NCI-H2081 treated with DMSO at 0.1 percent for 48 hours (cell line): Measurements from ENCODE around the gene GNAZ.

Experiments
- DNase-seq: peaks from one replicate; lab custom pipeline; 2025; lab: John Stamatoyannopoulos, UW

GNAZ gene

GRCh38 chr22:23064381-23065068, 5.8 kb upstream of the GNAZ start:
- no peak for DNase-seq

DNA sequence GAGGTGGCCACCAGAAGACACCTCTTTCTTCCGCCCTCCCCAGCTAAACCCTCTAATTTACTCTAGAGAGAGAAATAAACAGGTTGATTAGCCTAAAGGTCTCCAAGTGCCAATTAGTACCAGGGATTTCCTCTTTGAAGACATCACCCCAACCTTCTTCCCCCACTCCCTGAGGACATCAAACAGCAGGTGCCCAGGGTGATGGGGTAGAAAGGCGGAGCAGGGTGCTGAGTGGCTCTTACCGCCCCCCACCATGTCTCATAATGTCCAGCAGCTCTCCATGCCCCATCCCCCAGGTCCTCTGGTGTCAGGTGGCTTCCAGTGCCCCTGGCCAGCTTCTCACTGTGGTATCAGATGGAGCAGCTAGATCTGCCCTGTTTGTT, 5.3 kb upstream of the GNAZ start:
- no peak for DNase-seq

DNA sequence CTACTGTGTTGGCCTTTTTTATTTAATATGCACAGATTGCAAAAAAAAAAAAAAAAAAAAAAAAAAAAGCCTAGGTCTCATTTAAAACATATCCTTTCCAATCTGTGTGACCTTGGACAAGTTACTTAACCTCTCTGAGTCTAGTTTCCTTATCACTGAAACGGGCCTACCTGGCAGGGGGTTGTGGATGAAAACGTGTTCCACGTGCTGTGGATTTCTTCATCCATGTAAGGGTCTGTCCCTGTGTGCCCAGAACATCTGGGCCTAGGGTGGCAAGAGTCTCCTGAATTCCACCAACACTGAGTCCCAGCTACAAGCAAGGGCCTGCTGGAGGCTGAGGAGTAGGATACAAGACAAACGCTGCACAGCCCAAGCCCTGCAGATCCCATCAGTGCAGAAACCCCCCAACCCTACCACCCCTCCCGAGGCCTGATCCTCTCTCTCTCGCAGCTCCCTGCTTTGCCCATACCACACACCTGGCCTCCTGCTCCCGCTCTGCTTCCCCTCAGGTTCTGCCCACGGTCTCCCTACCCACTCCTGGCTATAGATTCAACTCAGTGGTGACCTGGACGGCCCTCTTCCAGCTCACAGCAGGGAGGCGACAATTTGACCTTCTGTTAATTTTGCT, 4.7 kb upstream of the GNAZ start:
- no peak for DNase-seq

GRCh38 chr22:23066200-23067022, 3.9 kb upstream of the GNAZ start:
- no peak for DNase-seq

DNA sequence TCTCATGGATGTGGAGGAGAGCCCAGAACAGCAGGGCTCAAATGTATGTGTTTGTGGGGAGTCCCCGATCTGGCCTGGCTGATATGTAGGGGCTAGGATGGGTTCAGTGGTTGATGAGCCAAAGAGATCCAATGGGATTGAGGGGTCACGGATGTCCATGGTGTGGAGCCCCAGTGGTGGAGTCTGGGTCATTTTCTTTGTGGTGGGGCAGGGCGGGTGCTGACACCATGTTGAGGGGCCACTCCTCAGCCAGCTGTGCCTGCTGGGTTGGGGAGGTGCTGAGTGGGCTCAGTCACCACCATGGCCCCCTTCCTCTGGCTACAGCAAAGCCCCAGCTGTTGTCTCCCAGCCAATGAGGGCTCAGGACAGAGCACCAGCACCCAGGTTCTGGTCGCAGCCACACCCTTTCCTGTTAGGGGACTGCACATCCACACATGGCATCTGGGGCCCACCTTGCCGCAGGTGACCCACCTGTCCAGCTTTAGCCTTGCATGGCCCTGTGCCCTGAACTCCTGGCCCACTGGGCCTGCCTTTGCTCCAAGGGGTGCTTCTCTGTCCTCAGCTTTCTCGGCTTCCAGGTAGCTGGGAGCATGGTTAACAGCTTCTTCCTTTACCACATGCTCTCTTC, 3.2 kb upstream of the GNAZ start:
- DNase-seq = no peak

DNA sequence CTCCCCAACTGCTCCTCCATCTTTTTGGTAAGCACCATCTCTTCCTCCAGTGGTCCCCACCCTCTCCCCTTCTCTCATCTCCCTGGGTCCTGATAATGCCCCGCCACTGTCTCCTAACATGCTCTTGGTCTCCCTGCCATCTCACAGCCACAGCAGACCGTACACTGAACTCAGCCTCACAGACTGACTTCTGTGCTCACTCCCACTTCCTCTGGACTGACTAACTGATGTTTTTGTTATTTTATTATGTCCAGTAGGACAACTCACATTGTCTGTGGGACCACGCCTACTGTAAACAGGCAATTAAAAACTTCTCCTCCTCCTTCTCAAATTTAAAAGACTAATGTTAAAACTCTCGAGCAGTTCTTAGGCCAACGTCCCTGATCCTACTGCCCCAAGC, 2.6 kb upstream of the GNAZ start:
- DNase-seq = no peak

DNA sequence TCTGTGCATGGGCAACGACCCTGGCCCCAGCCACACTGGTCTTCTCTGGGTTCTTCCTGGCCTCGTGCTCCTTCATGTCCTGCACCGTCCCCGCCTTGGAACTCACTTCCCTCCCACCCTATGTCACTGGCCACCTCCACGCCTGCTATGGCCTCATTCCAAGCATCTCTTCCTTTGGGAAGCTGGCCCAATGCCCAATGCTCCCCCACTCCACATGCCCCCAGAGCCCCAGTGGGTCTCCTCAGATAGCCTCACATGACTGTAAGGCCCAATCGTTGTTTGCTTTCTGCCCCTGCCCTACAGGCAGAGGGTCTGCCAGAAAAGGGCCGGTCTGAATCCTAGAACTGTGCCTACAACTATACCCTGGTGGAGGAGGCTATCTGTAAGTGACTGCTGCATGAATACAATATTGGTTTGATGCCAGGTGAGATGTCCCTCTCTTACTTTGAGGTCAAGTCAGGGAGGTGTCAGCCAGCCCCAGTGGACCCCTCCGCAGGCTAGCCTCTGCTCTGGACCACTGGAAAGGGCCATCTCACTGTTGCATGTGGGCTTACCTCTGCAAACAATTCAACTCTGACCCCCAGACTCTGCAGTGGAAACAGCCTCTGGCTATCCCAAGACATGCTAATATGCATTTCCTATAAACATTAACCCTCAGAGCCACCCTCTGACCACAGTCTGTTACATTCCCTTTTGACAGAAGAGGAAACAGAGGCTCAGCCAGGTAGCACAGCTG, 2.1 kb upstream of the GNAZ start:
- DNase-seq = no peak

- no peak for DNase-seq
Measured at GRCh38 chr22:23068832-23069385, 1.4 kb upstream of the GNAZ start.

- no peak for DNase-seq
Measured at GRCh38 chr22:23069502-23070357, 589 bp upstream of the GNAZ start.

DNA sequence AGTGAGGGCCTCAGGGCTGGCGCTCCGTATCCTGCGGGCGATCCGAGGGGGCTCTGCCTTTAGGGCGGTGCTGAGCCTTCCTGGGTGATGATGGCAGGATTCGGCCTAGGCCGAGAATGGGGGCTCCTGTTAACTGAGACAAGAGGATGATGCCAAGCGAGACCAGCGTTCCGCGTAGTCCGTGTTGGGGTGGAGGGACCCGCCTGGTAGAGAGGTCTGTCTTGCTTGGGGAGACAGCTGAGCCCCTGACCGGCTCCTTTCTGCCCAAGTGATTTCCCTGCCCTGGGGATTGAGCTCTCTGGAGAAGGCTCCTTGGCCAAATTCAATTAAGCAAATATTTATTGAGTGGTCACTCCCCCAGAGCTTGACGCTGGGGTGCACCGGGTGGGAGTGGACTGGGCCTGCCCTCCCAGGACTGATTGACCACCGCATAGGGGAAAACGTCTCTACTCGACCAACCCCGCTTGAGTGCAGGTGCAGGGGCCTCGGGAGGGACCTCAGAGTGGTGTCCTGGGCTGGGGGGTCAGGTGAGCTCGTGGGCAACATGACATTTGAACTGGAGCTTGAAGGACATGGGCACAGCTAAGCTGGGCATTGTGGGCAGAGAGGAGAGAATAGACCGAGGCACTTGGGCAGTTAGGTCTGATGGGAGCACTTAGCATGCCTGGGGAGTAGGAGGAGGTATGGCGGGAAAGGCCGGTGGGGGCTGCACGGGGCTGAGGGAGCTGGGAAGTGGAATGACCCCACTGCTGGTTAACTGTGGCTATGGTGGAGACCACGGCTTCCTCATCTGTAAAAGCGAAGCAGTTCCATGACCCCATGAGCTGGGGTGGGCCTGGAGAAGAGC, 1.1 kb downstream of the GNAZ start:
- no peak for DNase-seq

DNA sequence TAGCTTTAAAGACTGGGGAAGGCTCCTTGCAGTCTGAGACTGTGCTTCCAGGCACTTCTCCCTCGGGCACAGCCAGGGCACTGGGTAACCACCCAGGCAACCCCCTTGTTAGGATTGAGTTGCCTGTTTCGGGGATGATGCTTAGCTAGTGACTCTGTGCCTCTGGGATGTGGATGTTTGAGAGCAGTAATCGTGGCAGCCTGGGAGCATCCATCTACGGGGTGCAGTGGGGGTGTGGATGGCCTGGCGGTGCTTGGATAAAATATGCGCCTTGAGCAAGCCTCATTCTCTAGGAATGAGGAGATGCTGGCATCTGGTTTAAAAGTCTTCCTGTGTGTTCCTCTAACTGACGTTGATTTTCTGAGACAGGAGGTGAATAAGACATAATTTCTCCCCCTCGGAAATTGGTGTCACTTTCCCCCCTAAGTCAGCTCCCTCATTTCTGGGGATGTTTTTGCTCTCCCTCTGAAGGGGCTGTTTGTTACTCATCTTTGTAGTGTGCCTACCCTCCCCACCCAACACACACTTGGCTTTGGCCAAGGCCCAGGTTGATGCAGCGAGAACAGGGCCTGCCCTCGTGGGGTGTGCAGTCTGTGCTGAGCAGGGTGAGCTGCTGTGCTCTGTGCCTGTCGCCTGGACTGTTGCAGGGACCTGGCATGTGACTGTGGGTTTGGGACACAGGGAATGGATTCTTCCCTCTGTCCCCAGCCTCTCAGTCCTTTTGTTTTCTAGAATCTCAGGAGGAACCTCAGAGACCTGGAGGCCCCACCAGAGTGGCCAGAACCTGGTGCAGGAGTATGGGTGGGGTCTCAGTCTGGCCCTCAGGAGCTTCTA, 2.0 kb downstream of the GNAZ start:
- no peak for DNase-seq

DNA sequence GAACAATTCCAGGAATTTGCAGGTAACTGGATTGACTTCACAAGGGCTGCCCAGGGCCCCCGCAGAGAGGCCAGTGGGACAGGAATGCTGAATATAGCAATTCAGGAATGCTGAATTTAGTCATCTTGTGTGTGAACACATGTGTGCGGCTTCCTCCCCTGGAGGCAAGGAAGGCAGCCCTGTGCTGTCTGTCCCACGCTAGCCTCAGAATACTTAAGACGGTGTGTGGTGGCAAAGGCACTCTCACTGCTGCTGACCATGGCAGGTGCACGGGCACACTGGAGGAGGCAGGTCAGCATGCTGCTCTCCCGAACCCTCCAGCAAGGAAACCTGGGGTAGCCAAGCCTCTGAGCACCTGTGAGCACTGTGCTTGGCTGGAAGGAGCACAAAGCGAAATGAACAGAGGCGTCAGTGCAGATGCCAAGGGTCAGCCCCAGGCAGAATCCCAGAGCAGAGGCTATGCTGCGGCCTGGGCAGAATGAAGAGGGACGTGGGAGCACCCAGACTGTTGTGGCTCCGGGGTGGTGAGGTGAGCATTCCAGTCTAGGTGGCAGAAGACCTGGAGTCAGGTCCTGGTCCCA, 2.7 kb downstream of the GNAZ start:
- no peak for DNase-seq

GRCh38 chr22:23073526-23074229, 3.4 kb downstream of the GNAZ start:
- DNase-seq = no peak

GRCh38 chr22:23074451-23074850, 4.1 kb downstream of the GNAZ start:
- DNase-seq = no peak

GRCh38 chr22:23075050-23075449, 4.7 kb downstream of the GNAZ start:
- DNase-seq = no peak

DNA sequence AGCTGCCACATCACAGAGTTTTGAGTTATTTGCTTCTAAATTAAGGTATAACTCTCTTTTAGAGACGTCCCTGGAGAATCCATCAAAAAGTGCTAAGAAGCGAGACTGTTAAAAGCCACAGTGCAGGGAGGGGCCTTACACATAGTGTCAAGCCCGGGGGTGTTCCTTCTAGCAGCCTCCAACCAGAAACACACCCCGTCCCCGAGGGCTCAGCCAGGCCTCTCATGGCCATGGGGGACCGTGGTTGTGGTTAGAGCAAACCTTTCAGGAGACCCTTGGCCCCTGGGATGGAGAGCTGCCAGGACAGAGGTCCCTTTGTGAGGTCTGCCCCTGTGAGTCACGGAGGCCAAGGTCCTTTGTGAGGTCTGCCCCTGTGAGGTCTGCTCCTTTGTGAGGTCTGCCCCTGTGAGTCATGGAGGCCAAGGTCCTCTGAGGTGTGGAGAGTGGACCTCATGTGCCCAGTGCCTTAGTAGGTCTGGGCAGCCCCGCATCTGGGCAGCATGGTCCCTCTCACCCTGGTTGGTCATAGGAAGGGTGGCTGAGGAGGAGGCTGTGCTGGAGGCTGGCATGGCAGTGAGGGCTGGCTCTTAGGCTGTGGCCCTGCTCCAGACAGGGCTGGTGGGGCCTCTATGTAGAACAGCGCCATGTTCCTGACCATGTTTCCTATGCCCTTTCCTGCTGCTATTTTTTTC, 5.4 kb downstream of the GNAZ start:
- DNase-seq = no peak

DNA sequence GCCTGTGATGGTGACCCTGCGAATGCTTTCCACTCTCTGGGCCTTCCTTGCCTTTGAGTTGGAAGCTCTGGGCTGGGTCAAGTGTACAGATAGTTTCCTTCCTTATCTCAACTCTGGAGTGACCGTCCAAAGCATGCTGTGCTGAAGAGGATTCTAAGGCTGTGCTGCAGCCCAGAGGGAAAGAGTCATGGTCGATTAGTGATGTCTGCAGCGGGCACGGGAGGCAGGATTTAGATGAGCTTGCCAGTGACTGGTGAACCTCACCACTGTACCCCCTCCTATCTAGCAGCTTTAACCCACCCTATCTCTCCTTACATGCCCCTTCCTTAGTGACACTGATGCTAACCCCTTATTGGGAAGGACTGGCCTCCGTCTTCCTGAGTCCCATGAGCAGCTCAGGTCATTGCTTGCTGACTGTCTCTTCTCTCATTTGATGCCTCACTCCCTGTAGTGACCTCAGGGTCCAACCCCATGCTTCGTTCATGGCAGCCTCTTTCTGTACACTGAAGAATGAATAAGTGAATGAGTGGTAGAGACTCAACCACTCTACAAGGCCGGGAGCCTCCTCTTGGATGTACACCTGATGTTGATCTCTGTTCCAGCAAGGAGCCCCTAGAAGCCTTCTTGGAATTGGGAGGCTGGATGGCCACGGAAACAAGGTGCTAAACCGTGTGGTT, 6.7 kb downstream of the GNAZ start:
- no peak for DNase-seq
